Fibroblast of lung (primary cell): ENCODE results near the gene GLCCI1. TPM values are rescaled to one million over a fixed set of nuclear protein-coding genes. Genes with fewer than 3 reads are reported as not detected.

Source experiments
- DNase-seq, 2 donors: peaks; one replicate each; pipeline versions ENCODE4 v3.0.0 to v3.0.0-alpha.2; 2010; ENCODE audit warnings: low read depth in 2 of 2
- H2AFZ ChIP-seq: 2 replicates; pipeline ENCODE4 v1.5.1; 2012; ENCODE audit warnings: low read length, control low read depth, inconsistent platforms
- H3K27ac ChIP-seq: 2 replicates; pipeline ENCODE4 v1.5.1; 2011; ENCODE audit warnings: low read length, control low read depth; ENCODE audit not compliant: insufficient read depth
- H3K27me3 ChIP-seq: 2 replicates; pipeline ENCODE4 v1.5.1; 2011; ENCODE audit warnings: mild to moderate bottlenecking, low read length; ENCODE audit not compliant: control insufficient read depth, insufficient read depth
- H3K36me3 ChIP-seq: 2 replicates; pipeline ENCODE4 v1.5.1; 2011; ENCODE audit warnings: low read length; ENCODE audit not compliant: control insufficient read depth, insufficient read depth
- H3K4me1 ChIP-seq: 2 replicates; pipeline ENCODE4 v1.5.1; 2011; ENCODE audit warnings: low read length; ENCODE audit not compliant: control insufficient read depth, insufficient read depth; ENCODE audit errors: extremely low read depth
- H3K4me2 ChIP-seq: 2 replicates; pipeline ENCODE4 v1.5.1; 2011; ENCODE audit warnings: low read length, control low read depth; ENCODE audit not compliant: insufficient read depth; ENCODE audit errors: extremely low read depth
- H3K4me3 ChIP-seq, 4 experiments: fragments of 200-600 bp in 1 of 4; sonication (generic) in 1 of 4; replicated peaks in 1 of 4; 2 replicates each; pipeline ENCODE4 v1.5.1; 2011 to 2016; ENCODE audit warnings: low read length in 4 of 4, low read depth in 3 of 4, mild to moderate bottlenecking in 3 of 4, control low read depth in 2 of 4, inconsistent platforms in 1 of 4, mixed read lengths in 1 of 4; ENCODE audit not compliant: insufficient read depth in 1 of 4; ENCODE audit errors: control extremely low read depth in 1 of 4
- H3K79me2 ChIP-seq: 2 replicates; pipeline ENCODE4 v1.5.1; 2012; ENCODE audit warnings: mild to moderate bottlenecking, low read length, inconsistent platforms; ENCODE audit not compliant: control insufficient read depth, insufficient read depth
- H3K9ac ChIP-seq: 2 replicates; pipeline ENCODE4 v1.5.1; 2011; ENCODE audit warnings: mild to moderate bottlenecking, low read length, control low read depth; ENCODE audit not compliant: insufficient read depth
- H3K9me3 ChIP-seq: 2 replicates; pipeline ENCODE4 v1.5.1; 2012; ENCODE audit warnings: low read depth, low read length; ENCODE audit not compliant: control insufficient read depth, insufficient read depth
- H4K20me1 ChIP-seq: 2 replicates; pipeline ENCODE4 v1.5.1; 2011; ENCODE audit warnings: low read length; ENCODE audit not compliant: control insufficient read depth, insufficient read depth; ENCODE audit errors: extremely low read depth
- CTCF ChIP-seq, 2 donors: IDR thresholded peaks in 1 of 2; conservative IDR thresholded peaks in 1 of 2; 1 replicate in 1 of 2; 2 replicates in 1 of 2; pipeline ENCODE4 v1.5.1; 2011 to 2012; ENCODE audit warnings: low read length in 2 of 2, control low read depth in 1 of 2, inconsistent platforms in 1 of 2, low read depth in 1 of 2, mild to moderate bottlenecking in 1 of 2
- EZH2 ChIP-seq: IDR thresholded peaks from 2 replicates; pipeline ENCODE4 v1.5.1; 2012; ENCODE audit warnings: low read length, control low read depth, mild to moderate bottlenecking; ENCODE audit errors: missing control alignments
- polyA plus RNA-seq, 2 donors: library from polyadenylated mRNA; depleted of rRNA in 1 of 2; stranded (reverse) in 1 of 2; unstranded in 1 of 2; fragments of >200 nt; gene quantifications; 2 replicates each; pipeline ENCODE4 v1.2.1, GENCODE V29; 2011 to 2012; ENCODE audit warnings: missing spikeins in 1 of 2
- total RNA-seq: library from RNA; depleted of rRNA; stranded (reverse); fragments of >200 nt; gene quantifications from 2 replicates; pipeline ENCODE4 v1.2.1, GENCODE V29; 2014

GLCCI1 gene
- total and polyA plus RNA-seq, 2 donors (not counting 1 experiment from before 2014, with no cell fraction given): 4.4 to 8.3 TPM

DNA sequence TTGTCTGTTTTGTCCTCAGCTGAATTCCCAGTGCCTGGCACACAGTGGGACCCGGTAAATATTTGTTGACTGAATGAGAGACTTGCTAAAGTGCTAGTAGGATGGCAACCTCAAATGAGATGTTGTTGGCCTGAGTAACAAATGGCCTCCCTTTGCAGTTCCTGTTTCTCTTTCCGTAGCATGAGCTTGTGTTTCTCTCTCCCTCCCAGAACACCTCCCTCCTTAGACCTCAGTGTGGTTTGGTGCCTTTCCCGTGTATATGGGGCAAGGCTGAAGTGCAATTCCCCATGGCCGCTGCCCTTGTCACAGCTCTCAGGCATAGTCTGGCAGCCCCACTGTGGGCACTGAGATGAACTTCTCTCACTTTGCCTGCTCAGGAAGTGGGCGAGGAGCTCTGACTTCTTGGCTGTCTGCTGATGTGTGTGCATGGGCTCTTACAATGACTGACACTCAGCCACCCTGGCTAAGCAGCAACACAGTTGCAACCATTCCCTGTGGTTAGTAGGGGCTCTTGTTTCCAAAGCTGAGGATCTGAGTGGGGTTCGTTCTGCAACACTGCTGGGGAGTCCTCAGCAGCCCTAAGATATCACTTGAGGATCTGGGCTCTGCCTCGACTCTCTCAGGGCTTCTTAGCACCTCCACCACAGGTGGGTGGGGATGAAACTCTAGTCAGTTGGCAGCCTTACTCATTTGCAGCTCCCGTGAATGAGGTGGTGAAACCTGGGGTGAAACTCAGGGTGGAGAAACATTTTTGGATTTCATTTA lies 157.3 kb downstream of the GLCCI1 start:
- TF ChIP-seq EZH2 (no peak), CTCF (conservative IDR thresholded peaks at IDR 0.05 in 1 of 2, IDR thresholded peaks at IDR 0.05 in 1 of 2; ENCODE audit: low read depth in 1 of 2, low read length in 2 of 2) (no peak)
- H3K79me2 ChIP-seq: no peaks in the 10 kb centered on the region
- no peak overlapping the region for H2AFZ ChIP-seq
- no peak overlapping the region for H3K4me3 ChIP-seq
- no peak overlapping the region for H3K4me2 ChIP-seq
- H3K36me3 ChIP-seq: no peaks in the 10 kb centered on the region
- no peak overlapping the region for H3K27ac ChIP-seq
- no peak for DNase-seq
- no peaks in the 10 kb centered on the region for H4K20me1 ChIP-seq
- no peaks in the 10 kb centered on the region for H3K4me1 ChIP-seq
- H3K9ac ChIP-seq: no peak overlapping the region
- no peaks in the 10 kb centered on the region for H3K27me3 ChIP-seq
- no peaks in the 10 kb centered on the region for H3K9me3 ChIP-seq

- no peak overlapping the region for H3K27ac ChIP-seq
- H3K4me3 ChIP-seq: no peak overlapping the region
- H3K4me2 ChIP-seq: no peak overlapping the region
- H2AFZ ChIP-seq: no peak overlapping the region
- H4K20me1 ChIP-seq: no peaks in the 10 kb centered on the region
- H3K36me3 ChIP-seq: no peaks in the 10 kb centered on the region
- H3K4me1 ChIP-seq: no peaks in the 10 kb centered on the region
- no peaks in the 10 kb centered on the region for H3K27me3 ChIP-seq
- no peak overlapping the region for H3K9ac ChIP-seq
- DNase-seq: no peak
- no peaks in the 10 kb centered on the region for H3K79me2 ChIP-seq
- TF ChIP-seq EZH2 (no peak), CTCF (conservative IDR thresholded peaks at IDR 0.05 in 1 of 2, IDR thresholded peaks at IDR 0.05 in 1 of 2; ENCODE audit: low read depth in 1 of 2, low read length in 2 of 2) (no peak)
- no peaks in the 10 kb centered on the region for H3K9me3 ChIP-seq
Measured at GRCh38 chr7:8126601-8127167, 158.1 kb downstream of the GLCCI1 start.

DNA sequence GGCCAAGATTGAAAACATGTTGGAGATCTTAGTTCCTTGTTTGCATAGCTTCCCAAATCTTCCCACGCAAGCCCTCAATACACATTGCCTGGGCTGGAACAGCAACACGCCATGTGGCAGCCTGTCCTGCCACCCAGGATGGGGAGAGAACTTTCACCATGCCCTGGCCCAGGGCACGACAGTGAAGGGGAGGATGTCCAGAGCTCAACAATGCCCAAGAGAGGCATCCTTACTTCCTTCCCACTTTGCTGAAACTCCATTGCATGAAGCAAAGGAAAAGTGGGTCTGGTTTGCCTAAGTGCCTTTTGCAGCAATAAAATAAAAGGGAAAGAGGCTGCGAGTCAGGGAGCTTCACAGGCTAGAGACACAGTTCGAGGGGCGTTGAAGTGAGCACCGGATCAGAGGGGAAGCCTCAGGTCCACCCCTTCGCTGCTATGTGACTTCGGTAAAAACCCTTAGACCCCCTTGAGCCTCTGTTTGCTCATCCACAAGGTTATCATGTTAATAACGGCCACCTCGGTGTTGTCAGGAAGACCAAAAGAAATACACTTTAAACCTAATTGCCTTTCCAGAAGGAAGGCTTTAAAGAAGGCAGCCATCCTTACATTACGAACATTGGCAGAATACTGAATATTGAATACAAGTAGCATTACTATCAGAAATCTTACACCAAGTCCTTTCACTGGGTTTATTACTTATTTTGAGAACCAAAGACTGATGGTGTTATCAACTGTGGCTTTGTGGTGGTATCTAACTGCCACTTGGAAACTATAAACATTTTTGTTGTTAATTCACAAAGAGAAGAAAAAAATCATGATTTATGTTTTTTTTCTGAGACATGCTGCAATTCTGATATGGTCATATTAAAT lies 160.1 kb downstream of the GLCCI1 start:
- no peak for TF ChIP-seq EZH2
- no peak for TF ChIP-seq CTCF (conservative IDR thresholded peaks at IDR 0.05 in 1 of 2, IDR thresholded peaks at IDR 0.05 in 1 of 2; ENCODE audit: low read depth in 1 of 2, low read length in 2 of 2)
- no peak for DNase-seq
- no peak overlapping the region for H3K27ac ChIP-seq
- no peaks in the 10 kb centered on the region for H3K27me3 ChIP-seq
- no peaks in the 10 kb centered on the region for H3K9me3 ChIP-seq
- H3K79me2 ChIP-seq: no peaks in the 10 kb centered on the region
- H2AFZ ChIP-seq: no peak overlapping the region
- H3K36me3 ChIP-seq: no peaks in the 10 kb centered on the region
- H3K9ac ChIP-seq: no peak overlapping the region
- H4K20me1 ChIP-seq: no peaks in the 10 kb centered on the region
- H3K4me1 ChIP-seq: no peaks in the 10 kb centered on the region
- H3K4me3 ChIP-seq: no peak overlapping the region
- no peak overlapping the region for H3K4me2 ChIP-seq
